Fibroblast of peridontal ligament (primary cell): Measurements from ENCODE around the gene CCSER1.
"Not testable (repeated sequence)": the region's sequence is repeated elsewhere in the genome, so short reads cannot be mapped to it uniquely, and the experiment has no call there.

ENCODE experiments used
- DNase-seq: peaks from one replicate; pipeline ENCODE4 v3.0.0-alpha.2; 2010; ENCODE audit errors: extremely low read depth

Gene CCSER1

DNA sequence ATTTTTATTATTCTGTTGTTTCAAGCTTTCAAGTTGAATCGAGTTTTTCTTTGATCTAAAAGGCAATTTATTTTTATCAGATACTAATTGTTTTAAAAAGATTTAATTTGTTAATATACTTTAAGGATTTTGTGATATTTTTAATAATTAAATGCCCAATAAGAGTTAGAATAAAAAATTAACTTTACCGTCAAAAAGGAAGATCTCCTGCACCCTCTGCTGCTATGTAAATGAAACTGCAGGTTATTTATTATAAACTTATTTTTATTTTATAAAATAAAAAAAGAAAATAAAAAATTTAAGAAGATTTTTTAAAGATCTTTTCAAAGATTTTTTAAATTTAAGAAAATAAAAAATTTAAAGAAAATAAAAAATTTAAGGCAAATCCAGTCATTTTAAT, 166.1 kb downstream of the CCSER1 start:
- DNase-seq, result peak; percentile 46

DNA sequence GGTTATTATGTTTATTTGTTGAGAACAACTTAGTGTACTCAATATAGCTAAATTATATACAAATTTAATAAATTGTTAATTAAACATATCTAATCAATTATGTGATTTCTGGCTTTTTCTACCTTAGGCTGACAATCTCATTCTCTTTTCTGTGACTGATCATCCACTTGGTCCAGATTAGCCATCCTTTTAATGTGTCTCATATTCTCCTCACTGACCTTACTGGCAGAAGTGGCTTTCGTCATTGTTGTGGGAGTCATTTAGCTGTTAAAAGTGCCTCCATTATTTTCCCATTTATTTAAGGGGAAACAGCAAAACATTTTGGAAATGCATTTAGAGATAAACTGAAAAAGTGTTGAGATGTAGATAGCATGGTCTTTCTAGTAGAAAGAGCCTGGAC, 172.2 kb downstream of the CCSER1 start:
- no peak for DNase-seq

DNA sequence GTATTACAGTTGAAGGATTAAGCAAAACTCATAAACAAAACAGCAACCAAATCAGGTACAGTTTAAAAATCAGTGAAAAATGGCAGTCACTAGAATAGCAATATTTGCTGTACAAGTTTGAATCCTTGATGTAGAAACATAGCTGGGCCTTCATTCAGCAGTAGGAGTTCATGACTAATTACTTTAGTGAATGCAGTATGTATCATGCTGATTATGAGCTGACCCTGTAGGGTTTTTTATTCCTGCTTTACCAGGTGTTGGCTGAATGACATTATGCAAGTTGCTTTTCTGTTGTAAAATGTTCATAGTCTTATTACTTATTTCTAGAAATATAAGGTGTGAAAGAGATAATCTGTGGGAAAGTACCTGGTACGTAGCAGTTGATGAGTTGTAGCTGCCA, 179.6 kb downstream of the CCSER1 start:
- DNase-seq, result no peak

DNA sequence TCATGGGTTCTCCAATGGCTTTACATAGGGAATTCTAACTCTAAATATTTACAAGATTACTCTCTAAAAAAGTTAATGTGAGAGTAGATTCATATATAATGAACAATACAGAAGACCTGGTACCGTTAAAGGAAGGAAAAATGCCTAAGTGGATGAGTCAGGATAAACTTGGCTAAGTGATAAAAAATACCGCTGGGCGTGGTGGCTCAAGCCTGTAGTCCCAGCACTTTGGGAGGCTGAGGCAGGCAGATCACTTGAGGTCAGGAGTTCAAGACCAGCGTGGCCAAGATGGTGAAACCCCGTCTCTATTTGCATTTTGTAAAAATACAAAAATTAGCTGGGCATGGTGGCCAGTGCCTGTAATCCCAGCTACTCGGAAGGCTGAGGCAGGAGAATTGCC, 189.9 kb downstream of the CCSER1 start:
- peak; percentile 66 for DNase-seq

DNA sequence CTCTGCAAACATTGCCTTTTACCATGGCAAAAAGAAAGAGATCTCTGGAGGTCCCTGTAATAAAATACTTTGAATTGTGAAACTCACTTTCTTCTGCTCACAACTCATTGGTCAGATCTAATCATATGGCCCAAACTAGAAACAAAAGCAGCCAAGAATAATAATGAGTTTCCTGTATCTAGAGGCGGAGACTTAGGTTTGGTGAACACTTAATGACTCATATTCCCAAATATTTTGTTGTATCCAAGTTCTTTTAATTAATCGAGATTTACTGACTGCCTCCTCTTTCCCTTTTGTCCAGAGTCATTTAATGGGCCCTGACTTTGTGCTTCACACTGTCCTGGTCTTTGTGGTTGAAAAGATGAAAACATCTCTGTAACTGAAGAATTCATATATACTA, 190.6 kb downstream of the CCSER1 start:
- DNase-seq, result peak; percentile 95

DNA sequence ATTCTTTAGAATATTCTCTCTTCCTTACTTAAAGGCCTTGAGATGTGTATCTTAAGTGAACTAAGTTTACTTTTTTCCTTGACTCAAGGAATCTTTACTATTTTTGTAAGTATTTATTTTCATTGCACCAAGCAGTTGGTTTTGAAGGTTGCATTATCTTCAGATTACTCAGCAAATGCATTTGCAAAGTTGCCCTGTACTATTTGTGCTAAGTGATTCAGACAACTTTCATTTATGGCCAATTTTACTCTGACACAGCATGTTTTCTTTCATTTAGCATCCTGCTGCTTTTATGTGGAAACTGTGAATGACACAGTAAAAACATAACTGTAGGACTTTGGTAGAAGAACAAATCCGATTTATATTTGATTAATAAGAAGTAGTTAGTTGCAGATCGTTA, 191.0 kb downstream of the CCSER1 start:
- DNase-seq, result peak; percentile 92

DNA sequence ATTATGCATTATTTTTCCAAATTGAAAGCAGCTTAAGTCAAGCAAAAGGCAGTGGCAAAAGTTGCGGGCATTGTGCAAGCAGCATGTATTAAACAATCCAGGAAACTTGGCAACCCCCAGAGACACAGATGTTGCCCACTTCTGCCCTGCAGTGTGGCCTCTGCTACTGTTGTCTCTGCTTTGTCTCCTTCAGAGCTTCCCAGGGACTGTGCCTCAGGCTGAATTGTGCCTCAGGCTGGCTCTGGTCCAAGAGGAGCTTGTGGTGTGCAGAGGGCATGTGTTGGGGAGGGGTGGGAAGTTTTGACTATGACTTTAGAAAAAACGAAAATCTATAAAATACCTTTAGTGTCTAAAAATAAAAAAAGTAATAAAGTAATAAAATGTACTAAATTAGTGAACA, 201.4 kb downstream of the CCSER1 start:
- DNase-seq, result peak; percentile 67

DNA sequence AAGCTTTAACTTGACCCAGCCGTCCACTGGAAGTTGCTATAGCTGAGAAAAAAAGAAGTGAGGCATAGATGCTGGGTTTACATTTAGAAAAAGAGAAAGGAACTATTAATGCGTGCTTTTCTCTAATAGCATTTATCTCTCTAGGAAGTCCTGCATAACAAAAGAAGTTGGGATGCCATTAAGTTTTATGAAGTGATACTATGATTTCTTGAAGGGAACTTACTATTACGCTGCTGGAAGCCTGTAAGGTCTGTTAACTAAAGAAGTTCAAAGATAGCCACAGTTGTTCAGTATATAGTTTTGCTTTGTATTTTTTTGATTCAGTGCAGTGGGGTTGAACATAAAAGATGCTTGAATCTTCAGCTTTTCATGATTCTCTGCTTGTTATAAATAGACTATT, 203.4 kb downstream of the CCSER1 start:
- DNase-seq, result no peak

DNA sequence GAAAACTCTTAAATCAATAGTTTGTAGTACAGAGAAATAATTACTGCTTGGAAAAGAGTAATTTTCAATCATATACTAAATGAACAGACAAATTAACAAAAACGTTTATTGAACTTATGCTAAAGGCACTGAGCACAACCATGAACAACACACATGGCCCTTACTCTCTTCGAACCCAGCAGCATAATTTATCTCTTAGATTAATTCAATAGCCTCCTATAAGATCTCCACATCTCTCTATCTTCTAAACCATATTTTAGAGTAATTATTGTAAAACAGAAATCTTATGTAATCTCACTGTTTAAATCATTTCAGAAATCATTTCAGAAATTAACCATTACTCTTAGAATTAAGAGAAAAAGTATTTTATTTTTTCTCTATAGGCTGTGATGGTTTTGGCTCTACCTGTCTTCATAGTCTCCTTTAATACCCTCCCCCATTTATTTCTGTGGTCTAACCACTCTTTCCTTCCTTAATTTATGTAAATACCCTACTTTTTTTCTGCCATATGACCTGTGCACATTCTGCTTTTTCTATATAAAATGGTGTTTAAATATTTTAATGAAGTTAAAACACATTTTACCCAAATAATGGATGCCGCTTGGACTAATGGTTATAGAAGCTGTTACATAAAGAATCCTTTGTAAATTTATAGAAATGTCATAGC, 218.5 kb downstream of the CCSER1 start:
- no peak for DNase-seq

DNA sequence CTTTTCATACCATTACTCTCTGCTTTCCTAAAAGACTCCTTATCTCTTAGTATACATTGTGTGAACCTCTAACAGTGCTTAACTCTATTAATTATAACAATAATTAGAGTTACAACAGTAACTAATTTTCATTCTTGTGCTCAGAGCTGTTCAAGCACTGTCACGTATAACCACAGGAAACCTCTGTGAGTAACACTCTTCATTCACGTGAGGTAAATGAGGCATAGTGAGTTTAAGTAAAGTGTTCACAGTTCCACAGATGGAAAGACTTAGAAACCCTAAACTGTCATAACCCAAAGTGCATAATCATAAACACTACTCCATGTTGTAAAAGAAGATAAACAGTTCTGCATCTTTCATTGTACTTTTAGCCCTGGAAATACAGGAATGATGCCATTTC, 222.4 kb downstream of the CCSER1 start:
- DNase-seq, result peak; percentile 6

DNA sequence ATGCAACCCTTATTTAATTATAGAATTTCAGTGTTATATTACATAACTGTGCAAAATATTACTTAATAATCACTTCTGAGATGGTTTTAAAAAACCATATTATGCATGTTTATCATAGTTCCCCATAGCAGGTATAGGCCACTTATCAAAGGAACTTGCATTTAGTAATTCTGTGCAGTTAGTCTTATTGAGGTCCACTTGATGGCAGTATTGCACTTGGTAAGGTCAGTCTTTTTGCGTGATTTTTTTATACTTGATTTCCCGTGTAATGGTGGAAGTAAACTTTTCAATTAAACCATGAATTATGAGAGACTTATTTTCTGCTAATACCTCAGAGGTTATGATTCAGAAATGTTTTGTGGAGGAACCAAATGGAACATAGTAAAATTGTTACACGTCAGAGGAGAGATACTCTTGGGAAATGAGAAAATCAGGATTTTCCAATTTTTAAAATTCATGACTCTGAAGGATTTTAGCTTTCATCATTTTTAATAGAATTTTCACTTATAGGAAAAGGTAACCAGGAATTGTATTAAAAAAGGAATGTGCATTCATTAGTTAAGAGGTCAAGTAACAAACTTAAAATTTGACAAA, 230.0 kb downstream of the CCSER1 start:
- DNase-seq, result peak; percentile 87

DNA sequence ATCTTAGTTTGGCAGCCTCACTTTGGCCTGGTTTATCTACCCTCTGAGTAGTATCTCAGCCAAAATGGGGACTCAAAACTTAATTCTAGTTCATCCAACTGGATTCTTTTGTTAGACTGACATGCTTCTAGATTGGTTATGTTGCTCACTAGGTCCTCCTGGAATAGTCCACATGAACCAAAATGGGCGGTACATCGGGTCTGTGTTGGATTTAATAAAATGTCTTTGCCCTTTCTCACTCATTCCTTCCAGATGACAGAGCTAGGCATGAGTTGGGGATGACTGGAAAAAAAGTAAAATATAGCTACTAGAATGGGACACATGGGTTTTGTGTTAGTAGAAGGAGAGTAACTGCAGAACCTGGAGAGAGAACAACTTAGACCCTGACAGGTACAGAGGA, 247.9 kb downstream of the CCSER1 start:
- peak; percentile 70 for DNase-seq

DNA sequence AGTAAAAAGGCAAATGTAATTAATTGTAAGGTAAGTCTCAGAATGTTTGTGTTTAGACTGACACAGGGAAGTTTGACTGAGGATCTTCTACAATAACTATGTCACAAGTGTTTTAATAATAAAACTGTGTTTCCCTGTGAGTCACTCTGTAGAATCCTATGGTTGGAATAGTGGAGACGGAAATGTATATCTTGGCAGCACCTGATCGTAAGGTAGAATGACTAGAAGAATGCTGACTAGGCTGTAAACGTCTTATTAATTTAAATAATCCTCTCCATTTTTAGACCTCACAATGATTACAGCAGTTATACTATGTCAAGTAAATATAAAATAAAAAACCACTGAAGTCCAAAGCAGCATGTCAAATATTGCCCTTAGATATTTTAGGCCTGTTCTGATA, 266.0 kb downstream of the CCSER1 start:
- no peak for DNase-seq

DNA sequence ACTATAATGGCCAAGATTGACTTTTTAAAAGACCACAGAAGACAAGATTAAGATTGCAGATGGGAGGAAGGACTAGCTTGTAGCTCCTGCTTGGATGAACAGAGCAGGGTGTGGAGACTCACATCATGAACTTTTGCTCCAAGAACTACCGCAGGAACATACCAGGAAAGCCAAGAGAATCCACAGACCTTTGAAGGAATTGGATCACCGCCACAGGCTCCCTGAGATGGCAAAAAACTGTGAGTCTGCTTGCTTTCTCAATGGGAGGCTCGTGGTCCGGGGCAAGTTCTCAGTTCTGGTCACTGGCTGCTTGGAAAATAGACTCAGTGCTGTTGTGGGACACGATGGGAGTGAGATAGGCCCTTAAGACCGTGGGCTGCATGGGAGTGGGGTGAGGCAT, 276.6 kb downstream of the CCSER1 start:
- DNase-seq, result peak; percentile 2

DNA sequence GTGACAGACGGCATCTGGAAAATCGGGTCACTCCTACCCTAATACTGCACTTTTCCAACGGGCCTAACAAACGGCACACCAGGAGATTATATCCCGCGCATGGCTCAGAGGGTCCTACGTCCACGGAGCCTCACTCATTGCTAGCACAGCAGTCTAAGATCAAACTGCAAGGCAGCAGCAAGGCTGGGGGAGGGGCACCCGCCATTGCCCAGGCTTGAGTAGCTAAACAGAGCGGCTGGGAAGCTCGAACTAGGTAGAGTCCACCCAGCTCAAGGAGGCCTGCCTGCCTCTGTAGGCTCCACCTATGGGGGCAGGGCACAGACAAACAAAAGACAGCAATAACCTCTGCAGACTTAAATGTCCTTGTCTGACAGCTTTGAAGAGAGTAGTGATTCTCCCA, 280.7 kb downstream of the CCSER1 start:
- not testable (repeated sequence) for DNase-seq

DNA sequence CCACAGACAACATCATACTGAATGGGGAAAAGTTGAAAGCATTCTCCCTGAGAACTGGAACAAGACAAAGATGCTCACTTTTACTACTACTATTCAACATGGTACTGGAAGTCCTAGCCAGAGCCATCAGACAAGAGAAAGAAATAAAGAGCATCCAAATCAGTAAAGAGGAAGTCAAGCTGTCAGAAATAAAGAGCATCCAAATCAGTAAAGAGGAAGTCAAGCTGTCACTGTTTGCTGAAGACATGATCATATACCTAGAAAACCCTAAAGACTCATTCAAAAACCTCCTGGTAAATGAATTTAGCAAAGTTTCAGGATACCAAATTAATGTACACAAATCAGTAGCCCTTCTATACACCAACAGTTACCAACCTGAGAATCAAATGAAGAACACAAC, 285.6 kb downstream of the CCSER1 start:
- not testable (repeated sequence) for DNase-seq

DNA sequence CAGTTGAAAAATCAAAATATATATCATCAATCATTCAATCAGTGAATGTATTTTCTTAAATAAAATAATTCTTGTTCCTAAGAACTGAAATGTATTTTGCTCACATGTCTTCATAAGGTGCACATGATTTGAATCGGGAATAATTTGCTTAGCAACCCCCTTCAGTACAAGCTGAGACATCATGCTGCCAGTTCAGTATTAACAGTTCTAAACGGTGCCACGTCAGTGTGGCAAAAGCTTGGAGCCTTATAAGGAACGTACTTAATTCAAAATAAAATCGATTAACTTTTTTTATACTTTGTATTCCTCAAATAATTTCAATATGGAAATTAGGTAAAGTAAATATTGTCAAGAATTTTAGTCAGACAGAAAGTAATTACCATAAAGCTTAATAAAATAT, 287.9 kb downstream of the CCSER1 start:
- no peak for DNase-seq

DNA sequence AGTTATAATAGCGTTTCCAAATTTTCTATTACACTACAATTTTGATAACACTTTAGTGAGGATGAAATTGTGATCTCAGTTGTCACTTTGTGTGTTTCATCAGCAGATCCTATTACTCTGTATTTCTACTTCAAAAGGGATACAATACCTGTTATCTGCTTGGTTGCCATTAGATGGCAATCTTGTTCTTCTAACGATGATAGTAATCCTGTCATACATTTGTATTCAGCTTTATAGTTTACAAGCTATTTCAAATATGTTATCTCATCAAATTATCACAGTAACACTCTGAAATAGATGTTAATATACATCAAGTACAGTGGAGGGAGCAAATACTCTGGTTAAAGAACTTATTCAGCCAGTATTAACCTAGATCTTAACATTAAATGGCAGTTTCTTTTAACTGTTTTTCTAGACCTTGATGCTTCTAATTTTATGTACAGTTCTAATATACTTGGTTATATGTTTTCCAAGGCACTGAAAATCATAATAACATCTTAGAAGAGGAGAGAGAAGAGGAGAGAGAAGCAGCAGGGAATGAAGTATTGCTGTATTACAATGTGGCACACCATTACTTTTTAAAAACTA, 292.0 kb downstream of the CCSER1 start:
- DNase-seq, result peak; percentile 51

DNA sequence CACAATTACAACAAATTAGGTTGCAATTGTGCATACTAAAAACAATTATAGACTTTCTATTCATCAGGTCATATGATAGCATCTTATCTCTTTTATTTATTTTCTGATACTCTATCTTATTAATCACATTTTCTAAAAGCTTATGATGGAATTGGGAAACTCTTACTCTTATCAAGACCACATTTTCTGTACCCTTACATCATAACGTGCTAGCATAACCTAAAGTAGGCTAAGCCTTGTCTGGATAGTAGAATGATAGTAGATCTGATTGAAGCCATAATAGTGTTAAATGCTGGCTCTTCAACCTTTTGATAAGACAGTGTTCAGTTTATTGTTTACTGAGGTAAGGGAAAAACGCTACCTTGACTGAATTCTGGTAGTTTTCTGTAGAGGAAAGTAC, 294.0 kb downstream of the CCSER1 start:
- no peak for DNase-seq

DNA sequence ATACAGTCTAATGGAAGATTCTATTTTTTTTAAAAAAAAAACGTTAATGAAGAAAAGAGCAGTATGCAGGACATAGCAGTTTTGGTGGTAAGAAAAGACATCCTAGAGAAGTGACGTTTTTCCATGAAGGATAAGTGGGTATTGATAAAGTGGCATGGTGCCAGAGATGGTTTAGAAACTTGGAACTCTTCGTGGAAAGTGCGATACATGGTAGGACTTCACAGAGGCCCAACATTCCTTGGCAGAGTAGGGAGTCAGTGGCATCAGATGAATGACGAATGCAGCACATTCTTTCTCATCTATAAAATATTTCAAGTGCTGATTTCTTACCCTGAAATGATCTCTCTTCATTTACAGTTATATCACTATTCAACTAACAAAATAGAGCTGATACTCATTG, 298.7 kb downstream of the CCSER1 start:
- no peak for DNase-seq

DNA sequence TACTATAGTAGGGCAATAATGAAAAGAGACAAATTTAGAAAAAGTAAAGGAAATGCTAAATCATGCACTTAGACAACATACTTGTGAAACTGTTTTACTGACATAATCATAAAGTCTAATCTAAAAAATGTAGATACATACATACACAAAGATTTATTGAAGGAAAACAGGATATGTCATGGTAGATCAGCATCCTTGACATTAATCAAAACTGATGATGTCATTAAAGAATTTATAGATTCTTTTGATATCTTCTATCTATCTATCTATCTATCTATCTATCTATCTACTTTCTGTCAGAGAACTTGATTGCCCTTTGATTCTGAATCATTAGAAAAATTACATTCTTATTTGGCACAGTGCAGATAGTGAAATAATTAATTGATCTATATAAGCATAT, 311.3 kb downstream of the CCSER1 start:
- no peak for DNase-seq

DNA sequence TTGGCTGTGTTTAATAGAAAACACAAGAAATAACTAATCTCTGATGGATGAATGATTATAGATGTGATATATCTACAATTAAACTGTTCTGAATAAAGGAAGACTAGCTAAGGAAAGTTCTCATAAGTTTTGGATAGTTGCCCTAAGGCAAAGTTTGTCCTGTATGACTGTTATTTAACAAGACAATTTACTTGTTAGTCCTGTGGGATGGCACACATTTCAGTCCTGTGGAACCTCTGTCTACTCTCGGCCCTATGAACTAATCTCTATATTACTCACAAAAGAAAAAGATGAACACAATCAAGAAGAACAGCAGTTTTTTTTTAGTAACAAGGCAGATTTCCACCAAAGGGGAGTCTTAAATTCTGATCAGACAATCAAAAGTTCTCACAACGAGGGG, 314.6 kb downstream of the CCSER1 start:
- no peak for DNase-seq

DNA sequence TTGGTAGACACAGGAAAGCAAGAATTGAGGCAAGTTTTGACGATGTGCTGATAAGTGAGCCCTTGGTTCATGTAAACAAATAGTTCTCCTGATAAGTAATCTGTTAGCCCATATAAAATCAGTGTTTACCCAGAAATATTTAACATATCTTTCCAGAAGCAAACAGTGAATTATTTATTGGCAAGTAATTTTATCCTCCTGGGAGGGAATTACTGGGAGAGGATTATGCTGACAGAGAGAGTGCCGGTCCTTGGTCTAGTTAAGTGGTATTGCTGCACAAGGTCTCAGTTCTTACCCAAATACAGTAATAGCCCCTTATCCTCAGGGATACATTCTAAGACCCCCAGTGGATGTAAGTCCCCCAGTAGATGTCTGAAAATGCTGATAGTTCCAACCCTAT, 315.4 kb downstream of the CCSER1 start:
- no peak for DNase-seq

DNA sequence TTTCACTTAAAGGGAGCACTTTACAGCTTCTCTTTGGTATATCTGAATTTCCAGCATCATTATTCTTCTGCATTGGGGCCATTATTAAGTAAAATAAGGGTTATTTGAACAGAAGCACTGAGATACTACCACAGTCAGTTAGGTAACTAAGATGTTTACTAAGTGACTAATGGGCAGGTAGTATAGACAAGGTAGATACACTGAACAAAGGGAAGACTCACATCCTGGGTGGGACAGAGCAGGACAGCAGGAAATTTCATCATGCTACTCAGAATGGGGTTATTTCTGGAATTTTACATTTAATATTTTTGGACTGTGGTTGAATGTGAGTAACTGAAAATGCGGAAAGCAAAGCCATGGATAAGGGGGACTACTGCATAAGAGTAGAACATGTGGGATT, 316.0 kb downstream of the CCSER1 start:
- no peak for DNase-seq
